ENCODE results near the gene PLXNC1. TPM values are rescaled to one million over a fixed set of nuclear protein-coding genes. Genes with fewer than 3 reads are reported as not detected.

PLXNC1 gene
- polyA plus RNA-seq, 1 experiment, result 4.8 TPM

DNA sequence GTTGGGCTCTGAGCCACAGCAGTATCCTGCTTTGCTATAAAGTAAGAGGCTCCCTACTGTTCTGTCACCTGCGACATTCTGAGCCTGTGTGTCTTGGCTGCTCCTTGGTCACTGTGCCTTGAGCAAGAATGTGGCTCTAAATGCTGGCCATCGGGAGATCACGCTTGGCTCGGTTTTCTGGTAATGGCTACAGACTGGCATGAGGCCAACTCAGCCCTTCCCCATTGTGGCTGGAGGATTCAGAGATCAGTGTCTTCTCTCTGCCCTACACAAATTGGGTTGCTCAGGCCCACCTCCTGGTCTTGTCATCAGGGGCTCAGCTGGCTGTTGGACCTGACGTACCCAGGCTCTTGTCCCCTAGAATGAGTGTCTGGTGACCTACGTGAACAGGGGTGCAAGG, 94.5 kb downstream of the PLXNC1 start:
- H3K9me3 ChIP-seq (ENCODE audit: control insufficient read depth, insufficient read depth, low read length), result no peaks in the 10 kb centered on the region
- DNase-seq (ENCODE audit: low read depth, low spot score), result no peak
- POLR2A ChIA-PET, result no interaction called here
- CTCF ChIA-PET, result interaction anchor here (1.2 kb wide), 1 partner anchor 19 kb away, joined by 3 read pairs; no protein-coding TSS in a partner anchor
- no peak overlapping the region for H3K4me3 ChIP-seq (ENCODE audit: low read depth, low read length)
- H3K27ac ChIP-seq (ENCODE audit: low read depth, low read length), result no peak overlapping the region
- TF ChIP-seq, protein P1, sequence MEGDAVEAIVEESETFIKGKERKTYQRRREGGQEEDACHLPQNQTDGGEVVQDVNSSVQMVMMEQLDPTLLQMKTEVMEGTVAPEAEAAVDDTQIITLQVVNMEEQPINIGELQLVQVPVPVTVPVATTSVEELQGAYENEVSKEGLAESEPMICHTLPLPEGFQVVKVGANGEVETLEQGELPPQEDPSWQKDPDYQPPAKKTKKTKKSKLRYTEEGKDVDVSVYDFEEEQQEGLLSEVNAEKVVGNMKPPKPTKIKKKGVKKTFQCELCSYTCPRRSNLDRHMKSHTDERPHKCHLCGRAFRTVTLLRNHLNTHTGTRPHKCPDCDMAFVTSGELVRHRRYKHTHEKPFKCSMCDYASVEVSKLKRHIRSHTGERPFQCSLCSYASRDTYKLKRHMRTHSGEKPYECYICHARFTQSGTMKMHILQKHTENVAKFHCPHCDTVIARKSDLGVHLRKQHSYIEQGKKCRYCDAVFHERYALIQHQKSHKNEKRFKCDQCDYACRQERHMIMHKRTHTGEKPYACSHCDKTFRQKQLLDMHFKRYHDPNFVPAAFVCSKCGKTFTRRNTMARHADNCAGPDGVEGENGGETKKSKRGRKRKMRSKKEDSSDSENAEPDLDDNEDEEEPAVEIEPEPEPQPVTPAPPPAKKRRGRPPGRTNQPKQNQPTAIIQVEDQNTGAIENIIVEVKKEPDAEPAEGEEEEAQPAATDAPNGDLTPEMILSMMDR (IDR thresholded peaks at IDR 0.05; ENCODE audit: low read depth, low read length), result no peak
- peaks cover 41% of the 10 kb centered on the region for H3K27me3 ChIP-seq (ENCODE audit: control insufficient read depth, insufficient read depth, low read length)

DNA sequence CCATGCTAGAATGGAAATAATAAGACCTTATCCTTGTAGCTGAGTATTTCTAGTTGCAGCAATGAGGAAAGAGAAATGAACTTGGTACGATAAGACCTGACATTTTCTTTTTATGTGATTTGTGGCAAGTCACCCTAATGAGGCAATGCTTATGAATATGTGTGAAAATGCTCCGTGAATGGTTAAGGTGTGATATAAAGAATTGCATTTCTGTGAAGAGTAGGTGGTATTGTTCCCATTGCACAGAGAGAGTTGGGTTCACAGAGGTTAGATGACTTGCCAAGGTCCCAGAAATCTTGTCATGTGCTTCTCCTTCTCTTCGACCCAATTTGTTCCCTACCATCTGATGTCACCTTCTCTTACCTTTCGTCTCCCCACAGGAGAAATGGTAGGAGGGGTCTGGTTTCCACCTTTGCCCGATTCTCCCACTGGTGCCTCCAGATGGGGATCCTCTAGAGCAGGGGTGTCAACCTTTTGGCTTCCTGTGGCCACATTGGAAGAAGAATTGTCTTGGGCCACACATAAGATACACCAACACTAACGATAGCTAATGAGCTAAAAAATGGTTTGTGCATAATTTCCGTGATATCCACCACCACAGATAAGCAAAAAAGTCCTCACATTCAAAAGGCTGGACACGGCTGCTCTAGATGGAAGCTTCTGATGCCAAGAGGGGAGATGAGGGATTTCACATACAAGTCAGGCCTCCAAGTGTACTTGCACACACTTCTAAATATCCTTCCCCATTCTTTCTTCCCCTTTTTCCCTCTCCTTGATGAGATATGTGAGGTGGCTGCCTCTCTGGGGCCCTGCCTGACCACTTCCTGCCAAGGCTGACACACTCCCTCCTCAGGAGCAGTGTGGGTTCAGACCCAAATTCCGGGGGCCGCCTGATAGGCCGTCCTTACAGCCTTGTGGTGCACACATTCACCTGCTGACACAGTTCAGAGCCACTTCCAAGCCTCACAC, 96.1 kb downstream of the PLXNC1 start:
- Histone ChIP-seq H3K27ac (ENCODE audit: low read depth, low read length) (no peak overlapping the region), H3K4me3 (ENCODE audit: low read depth, low read length) (no peak overlapping the region), H3K27me3 (ENCODE audit: control insufficient read depth, insufficient read depth, low read length) (peaks cover 39% of the 10 kb centered on the region), H3K9me3 (ENCODE audit: control insufficient read depth, insufficient read depth, low read length) (no peaks in the 10 kb centered on the region)
- TF ChIP-seq, protein P1 (IDR thresholded peaks at IDR 0.05; ENCODE audit: low read depth, low read length), result no peak
- no peak for DNase-seq (ENCODE audit: low read depth, low spot score)
- CTCF ChIA-PET, result interaction anchor here (0.9 to 1.2 kb wide), 2 partner anchors 17 to 110 kb away, joined by 3 read pairs; no protein-coding TSS in a partner anchor
- POLR2A ChIA-PET, result no interaction called here

DNA sequence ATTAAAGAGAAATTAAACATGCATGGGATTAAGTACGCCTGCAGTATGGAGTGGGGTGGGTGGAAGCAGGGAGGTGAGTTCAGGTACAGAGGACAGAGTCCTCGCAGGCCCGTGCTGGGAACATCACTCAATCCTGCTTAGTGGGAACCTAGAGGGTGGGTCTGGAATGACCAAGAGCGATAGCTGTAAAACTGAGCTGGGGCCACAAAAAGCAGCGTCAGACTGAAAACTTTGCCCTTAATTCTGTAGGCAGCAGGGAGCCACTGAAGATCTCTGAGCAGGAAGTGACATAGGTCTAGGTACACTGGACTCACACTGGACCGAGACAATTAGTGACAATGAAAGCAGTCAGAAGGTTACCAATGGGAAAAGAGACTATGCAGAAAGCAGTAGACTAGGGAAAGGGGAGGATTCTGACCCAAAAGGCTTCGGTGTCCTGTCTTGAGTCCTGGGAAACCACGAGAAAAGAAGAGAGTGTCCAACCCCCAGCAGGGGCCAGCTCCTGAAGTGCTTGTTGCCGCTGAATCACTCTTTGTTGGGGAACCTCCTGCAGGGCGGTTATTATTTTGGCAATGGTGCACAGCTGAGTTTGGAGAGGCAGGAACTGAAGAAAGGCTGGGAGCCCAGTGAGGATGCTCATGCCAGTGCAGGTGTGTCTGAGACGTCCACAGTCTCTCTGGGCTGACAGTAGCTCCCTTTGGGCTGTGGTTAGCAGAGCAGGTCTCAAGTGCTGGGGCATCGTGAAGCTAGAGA, 97.4 kb downstream of the PLXNC1 start:
- H3K9me3 ChIP-seq (ENCODE audit: control insufficient read depth, insufficient read depth, low read length), result no peaks in the 10 kb centered on the region
- ChIA-PET POLR2A (no interaction called here), CTCF (interaction anchor here (0.6 to 0.7 kb wide), 2 partner anchors 43 to 74 kb away, joined by 4 read pairs; no protein-coding TSS in a partner anchor)
- no peak for DNase-seq (ENCODE audit: low read depth, low spot score)
- H3K27ac ChIP-seq (ENCODE audit: low read depth, low read length), result no peak overlapping the region
- TF ChIP-seq, protein P1 (IDR thresholded peaks at IDR 0.05; ENCODE audit: low read depth, low read length), result no peak
- H3K27me3 ChIP-seq (ENCODE audit: control insufficient read depth, insufficient read depth, low read length), result peaks cover 32% of the 10 kb centered on the region
- no peak overlapping the region for H3K4me3 ChIP-seq (ENCODE audit: low read depth, low read length)

DNA sequence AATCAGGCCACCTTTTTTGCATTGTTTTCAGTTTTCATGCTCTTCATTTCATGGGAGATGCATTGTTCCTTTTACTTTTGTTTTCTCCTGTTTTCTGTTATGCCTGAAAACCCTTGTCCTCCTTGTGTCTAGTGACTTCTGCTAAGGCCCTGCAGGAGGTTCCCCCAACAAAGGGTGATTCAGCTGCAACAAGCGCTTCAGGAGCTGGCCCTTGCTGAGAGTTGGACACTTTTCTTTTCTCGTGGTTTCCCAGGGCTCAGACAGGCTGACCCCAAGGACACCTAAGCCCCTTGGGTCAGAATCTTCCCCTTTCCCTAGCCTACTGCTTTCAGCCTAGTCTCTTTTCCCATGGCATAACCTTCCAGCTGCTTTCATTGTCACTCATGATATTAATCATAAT, 98.9 kb downstream of the PLXNC1 start:
- H3K9me3 ChIP-seq (ENCODE audit: control insufficient read depth, insufficient read depth, low read length), result no peaks in the 10 kb centered on the region
- no peak overlapping the region for H3K4me3 ChIP-seq (ENCODE audit: low read depth, low read length)
- H3K27ac ChIP-seq (ENCODE audit: low read depth, low read length), result no peak overlapping the region
- H3K27me3 ChIP-seq (ENCODE audit: control insufficient read depth, insufficient read depth, low read length), result peaks cover 29% of the 10 kb centered on the region
- no peak for DNase-seq (ENCODE audit: low read depth, low spot score)
- ChIA-PET CTCF (no interaction called here), POLR2A (no interaction called here)
- TF ChIP-seq, protein P1 (IDR thresholded peaks at IDR 0.05; ENCODE audit: low read depth, low read length), result no peak
